ENCODE measurements around the gene RNF128.
"Not testable (repeated sequence)": the region's sequence is repeated elsewhere in the genome, so short reads cannot be mapped to it uniquely, and the experiment has no call there.

RNF128 gene

DNA sequence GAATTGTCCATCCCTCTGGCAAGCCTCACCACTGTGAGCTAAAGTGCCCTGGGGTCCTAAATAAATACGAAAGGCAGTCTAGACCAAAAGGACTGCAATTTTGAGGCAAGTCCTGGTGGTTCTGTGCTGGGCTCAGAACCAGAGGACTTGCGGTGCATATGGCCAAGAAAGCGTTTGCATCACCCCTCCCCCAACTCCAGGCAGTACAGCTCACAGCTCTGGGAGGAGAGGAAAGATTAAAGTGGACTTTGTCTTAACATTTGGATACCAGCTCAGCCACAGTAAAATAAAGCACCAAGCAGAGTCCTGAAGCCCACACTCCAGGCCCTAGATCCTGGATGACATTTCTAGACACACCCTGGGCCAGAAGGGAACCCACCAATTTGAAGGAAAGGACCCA lies 24.9 kb downstream of the RNF128 start:
- DNase-seq: no peak

DNA sequence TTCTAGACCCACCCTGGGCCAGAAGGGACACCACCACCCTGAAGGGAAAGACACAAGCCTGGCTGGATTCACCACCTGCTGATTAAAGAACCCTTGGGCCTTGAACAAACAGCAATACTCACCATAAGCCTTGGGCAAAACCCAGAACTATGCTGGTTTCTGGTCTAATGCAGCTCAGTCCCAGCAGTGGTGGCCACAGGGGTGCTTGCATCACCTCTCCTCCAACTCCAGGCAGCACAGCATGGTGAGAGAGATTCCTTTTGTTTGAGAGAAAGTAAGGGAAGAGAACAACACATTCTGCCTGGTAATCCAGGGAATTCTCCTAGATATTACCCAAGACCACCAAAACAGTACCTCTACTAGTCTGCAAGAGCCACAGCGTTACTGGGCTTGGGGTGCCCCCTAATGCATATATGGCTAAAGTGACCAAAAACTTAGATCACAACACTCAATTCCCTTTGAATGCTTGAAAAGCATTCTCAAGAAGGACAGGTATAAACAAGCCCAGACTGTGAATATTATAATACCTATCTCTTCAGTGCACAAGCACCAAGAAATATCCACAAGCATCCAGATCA lies 25.7 kb downstream of the RNF128 start:
- DNase-seq: no peak

DNA sequence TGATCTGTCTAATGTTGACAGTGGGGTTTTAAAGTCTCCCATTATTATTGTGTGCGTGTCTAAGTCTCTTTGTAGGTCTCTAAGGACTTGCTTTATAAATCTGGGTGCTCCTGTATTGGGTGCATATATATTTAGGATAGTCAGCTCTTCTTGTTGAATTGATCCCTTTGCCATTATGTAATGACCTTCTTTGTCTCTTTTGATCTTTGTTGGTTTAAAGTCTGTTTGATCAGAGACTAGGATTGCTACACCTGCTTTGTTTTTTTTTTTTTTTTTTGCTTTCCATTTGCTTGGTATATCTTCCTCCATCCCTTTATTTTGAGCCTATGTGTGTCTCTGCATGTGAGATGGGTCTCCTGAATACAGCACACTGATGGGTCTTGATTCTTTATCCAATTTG lies 42.8 kb downstream of the RNF128 start:
- not testable (repeated sequence) for DNase-seq

DNA sequence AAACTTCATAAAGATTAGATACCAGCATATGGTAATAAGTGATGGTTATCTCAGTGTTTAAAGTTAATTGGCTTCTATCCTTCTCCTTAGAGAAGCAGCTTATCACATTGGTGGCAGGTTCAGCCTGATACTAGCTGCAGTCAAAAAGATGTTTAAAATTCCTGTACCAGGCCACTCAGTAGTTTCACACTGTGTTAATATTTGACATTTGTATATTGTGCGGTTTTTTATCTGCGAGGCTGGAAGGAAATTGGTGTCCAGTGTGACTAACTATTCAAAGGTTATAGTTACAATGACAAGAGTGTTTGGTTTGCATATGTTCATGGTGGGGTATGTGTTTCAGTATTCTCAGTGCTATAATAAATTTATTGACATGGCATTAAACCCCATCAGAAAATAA lies 48.5 kb downstream of the RNF128 start:
- DNase-seq: no peak

DNA sequence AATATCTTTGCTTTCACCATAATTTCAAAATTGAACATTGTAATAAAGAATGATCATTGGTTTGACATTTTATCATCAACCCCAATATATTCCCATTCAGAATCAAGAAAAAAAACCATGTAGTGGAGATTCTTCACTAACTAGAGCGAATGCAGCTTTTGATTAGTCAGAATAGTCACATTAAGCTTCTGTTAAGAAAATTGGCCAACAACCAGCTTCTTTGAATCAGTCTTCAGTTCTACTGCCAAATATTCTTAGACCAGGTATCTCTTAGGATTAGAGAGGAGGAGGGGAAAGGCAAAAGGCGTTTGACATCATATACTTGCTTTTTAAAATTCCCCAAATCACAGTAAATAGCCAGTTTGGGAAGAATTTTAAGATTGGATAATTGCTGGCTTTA lies 53.8 kb downstream of the RNF128 start:
- DNase-seq: no peak

DNA sequence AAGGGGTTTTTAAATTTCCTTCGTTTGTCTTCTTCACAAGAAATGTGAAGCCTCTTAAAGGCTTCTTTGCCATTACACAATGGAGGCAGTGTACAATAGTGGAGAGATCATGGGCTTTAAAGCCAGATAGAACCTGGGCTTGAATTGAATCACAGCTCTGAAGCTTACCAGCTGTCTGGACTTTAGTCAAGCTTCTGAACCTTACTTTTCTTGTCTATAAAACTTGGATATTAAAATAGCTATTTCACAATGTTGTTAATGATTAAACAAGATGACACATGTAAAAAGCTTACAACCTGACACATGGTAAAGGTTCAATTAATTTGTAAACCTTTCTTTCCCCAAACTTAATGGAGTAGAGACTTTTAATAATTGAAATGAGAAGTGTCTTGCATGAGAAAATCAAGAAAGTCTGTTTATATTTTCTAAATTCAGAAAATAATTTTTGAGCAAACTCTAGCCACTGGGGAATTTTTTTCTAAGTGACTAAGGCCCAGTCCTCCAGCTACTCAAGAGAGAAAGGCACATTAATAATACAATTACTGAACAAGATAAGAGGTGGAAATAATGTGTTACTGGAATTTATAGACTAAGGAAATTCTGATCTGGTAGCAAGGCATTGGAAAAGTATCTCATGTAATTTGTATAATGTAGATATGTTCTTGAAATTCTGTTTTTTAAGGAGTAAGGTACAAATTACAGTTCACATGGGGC lies 54.3 kb downstream of the RNF128 start:
- no peak for DNase-seq

DNA sequence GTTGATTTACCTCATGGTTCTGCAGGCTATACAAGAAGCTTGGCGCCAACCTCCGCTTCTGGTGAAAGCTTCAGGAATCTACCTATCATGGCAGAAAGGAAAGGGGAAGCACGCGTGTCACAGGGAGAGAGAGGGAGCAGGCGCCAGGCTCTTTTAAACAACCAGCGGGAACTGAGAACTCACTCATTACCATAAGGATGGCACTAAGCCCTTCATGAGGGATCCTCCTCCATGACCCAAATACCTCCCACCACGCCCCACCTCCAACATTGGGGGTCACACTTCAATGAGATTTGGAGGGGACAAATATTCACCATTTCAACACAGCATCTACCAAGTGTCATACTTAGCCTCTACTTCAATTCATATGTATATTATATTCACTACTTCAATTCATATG lies 57.2 kb downstream of the RNF128 start:
- DNase-seq: no peak

DNA sequence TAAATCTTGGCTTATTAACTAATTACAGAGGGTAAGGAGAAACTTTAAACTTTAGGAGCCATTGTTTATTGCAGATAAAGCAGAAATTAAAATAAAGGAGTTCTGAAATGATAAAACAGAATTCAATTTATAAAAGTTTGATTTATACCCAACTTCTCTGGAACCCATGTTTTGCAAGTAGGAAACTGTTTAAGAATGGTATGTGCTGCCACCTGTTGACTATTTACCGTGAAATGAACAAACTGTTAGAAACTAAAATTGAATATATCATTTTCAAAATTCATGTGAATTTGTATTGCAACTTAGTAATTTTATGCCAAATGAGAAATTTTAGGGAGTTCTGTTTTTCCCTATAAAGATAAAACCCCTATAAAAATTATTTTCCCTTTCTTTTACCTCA lies 65.0 kb downstream of the RNF128 start:
- DNase-seq: peak; percentile 6

DNA sequence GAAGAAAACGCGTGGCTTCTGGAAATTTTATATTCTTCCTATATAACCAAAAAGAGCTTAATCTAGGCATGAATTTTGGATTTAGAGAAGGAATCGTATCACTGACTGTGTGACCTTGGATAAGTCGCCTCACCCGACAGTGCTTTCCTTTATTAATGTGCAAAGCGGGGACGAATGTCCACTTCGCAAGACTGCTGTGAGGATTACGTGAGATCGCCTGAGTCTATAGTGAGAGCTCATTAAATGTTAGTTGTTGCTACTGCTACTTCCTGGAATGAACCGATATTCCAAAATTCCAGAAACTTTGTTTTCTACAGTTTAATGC lies 75.5 kb downstream of the RNF128 start:
- DNase-seq: no peak

DNA sequence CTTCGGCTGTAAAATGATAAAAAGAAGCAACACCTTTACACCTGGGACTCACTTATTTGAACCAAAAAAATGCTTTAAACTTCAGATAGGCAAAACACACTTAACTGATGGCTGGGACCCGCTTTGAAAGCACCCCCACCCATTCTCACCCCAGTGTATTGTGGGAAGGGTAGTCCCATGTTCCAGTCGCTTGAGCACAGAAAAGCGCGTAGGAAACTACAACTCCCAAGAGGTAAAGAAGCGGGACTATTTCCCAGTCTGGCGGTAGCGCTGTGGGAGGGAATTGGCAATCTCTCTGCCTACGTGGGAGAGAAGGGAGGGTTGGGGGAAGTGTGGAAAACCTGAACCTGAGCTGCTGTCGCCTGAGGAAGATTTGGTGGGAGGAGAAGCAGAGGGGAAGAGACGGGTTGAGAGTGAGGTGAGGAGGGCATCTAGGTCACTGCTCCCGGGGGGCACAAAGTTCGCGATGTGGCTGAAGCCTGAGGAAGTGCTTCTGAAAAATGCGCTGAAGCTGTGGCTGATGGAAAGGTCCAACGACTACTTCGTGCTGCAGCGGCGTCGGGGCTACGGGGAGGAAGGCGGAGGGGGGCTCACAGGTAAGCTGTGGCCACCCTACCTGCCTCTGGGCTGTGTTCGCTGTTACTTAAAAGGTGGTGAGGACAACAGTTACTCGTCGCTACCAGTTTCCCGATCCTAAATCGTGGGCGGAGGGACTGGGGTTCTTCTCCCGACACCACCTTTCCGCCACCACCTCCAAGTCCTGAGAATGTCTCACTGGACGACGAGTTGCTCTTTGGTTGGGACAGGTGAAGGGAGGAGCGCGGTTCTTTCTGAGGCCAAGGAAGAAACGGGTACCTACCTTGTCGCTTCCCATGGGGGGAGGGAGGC lies 76.1 kb downstream of the RNF128 start, which contains the start of gene TBC1D8B:
Gene TBC1D8B, plus strand, starts transcription at position 286 of the 888 bp plus-strand sequence. Its CDS starts 181 bp downstream, at position 467.
- DNase-seq: peak; percentile 56

DNA sequence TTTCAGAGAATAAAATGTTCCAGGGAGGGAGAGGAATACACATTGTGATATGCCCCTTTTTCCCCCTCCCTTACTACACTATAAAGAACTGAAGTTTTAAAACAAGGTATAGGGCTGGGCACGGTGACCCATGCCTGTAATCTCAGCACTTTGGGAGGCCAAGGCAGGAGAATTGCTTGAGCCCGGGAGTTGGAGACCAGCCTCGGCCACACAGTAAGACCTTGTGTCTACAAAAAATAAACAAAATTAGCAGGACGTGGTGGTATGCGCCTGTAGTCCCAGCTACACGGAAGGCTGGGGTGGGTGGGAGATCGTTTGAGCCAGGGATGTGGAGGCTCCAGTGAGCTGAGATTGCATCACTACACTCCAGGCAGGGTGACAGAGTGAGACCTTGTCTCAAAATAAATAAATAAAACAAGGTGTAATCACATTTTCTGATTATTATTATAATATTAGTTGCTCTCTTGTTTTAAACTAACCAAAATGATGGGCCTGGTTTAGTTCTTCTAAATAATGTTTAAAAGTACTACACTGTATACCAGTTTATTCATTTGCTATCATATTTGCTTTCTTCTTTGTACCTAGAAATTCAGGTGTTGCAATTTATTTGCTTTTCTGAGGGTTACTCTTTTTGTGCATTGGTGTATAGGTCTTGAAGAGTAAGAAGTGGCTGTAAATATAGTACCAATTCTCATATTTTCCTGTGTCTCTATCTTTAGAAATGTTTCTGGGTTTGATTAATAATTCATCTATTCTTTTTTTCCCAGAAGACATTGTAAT lies 84.8 kb downstream of the RNF128 start:
- DNase-seq: no peak

DNA sequence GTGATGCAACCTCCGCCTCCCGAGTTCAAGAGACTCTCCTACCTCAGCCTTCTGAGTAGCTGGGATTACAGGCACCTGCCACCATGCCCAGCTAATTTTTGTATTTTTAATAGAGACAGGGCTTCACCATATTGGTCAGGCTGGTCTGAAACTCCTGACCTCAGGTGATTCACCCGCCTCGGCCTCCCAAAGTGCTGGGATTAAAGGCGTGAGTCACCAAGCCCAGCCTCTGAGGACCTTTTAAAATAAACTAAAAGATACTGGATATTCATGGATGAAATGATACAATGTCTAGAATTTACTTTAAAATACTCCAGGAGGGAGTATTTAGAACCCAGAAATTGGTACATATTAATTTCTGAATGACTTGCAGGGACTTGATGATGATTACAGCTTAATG lies 86.4 kb downstream of the RNF128 start:
- DNase-seq: not testable (repeated sequence)

DNA sequence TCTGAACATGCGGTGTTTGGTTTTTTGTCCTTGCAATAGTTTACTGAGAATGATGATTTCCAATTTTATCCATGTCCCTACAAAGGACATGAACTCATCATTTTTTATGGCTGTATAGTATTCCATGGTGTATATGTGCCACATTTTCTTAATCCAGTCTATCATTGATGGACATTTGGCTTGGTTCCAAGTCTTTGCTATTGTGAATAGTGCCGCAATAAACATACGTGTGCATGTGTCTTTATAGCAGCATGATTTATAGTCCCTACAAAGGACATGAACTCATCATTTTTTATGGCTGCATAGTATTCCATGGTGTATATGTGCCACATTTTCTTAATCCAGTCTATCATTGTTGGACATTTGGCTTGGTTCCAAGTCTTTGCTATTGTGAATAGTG lies 87.6 kb downstream of the RNF128 start:
- not testable (repeated sequence) for DNase-seq

Measured in CD4-positive, alpha-beta T cell treated with Interleukin-17A for 1 hour (primary cell).